Endothelial cell of umbilical vein (primary cell): ENCODE data around the gene BIRC3.
A peak's percentile ranks its signal among the peaks of the same experiment; 100 is the strongest.

Experiments
- EZH2 ChIP-seq: IDR thresholded peaks from 2 replicates; pipeline ENCODE4 v1.6.1; 2012; ENCODE audit warnings: borderline replicate concordance, low read depth, mild to moderate bottlenecking, moderate library complexity, low read length, inconsistent platforms; ENCODE audit not compliant: severe bottlenecking
- FOS ChIP-seq: IDR thresholded peaks from 2 replicates; pipeline ENCODE4 v1.6.1; 2011; ENCODE audit warnings: mild to moderate bottlenecking, low read length, moderate library complexity, borderline replicate concordance; ENCODE audit not compliant: insufficient read depth
- GATA2 ChIP-seq: IDR thresholded peaks from 2 replicates; pipeline ENCODE4 v1.7.0; 2011; ENCODE audit warnings: low read depth, mild to moderate bottlenecking, moderate library complexity, mixed read lengths, low read length; ENCODE audit not compliant: insufficient read length, insufficient read depth
- MYC ChIP-seq: IDR thresholded peaks from one replicate; pipeline ENCODE4 v1.6.1; 2011; ENCODE audit warnings: mild to moderate bottlenecking, low read depth, low read length
- POLR2A ChIP-seq: IDR thresholded peaks from 2 replicates; pipeline ENCODE4 v1.6.1; 2012; ENCODE audit warnings: low read depth, mild to moderate bottlenecking, control low read depth, low read length
- POLR2AphosphoS5 ChIP-seq: IDR thresholded peaks from 2 replicates; pipeline ENCODE4 v1.6.1; 2012; ENCODE audit warnings: low read depth, mild to moderate bottlenecking, control low read depth, low read length, moderate library complexity; ENCODE audit not compliant: insufficient read depth
- TF ChIP-seq, protein P1 (sequence below), 2 donors: IDR thresholded peaks; 1 replicate in 1 of 2; 2 replicates in 1 of 2; pipeline ENCODE4 v1.5.1; 2011; ENCODE audit warnings: low read length in 2 of 2, mild to moderate bottlenecking in 2 of 2, moderate library complexity in 2 of 2, control low read depth in 1 of 2, inconsistent platforms in 1 of 2, low read depth in 1 of 2; ENCODE audit not compliant: insufficient read depth in 1 of 2; ENCODE audit errors: extremely low read depth in 1 of 2

GRCh38 chr11:102317099-102317767 lies at the start of gene BIRC3:
- TF ChIP-seq, protein P1, sequence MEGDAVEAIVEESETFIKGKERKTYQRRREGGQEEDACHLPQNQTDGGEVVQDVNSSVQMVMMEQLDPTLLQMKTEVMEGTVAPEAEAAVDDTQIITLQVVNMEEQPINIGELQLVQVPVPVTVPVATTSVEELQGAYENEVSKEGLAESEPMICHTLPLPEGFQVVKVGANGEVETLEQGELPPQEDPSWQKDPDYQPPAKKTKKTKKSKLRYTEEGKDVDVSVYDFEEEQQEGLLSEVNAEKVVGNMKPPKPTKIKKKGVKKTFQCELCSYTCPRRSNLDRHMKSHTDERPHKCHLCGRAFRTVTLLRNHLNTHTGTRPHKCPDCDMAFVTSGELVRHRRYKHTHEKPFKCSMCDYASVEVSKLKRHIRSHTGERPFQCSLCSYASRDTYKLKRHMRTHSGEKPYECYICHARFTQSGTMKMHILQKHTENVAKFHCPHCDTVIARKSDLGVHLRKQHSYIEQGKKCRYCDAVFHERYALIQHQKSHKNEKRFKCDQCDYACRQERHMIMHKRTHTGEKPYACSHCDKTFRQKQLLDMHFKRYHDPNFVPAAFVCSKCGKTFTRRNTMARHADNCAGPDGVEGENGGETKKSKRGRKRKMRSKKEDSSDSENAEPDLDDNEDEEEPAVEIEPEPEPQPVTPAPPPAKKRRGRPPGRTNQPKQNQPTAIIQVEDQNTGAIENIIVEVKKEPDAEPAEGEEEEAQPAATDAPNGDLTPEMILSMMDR (IDR thresholded peaks at IDR 0.05; ENCODE audit: extremely low read depth in 1 of 2, insufficient read depth in 1 of 2, low read depth in 1 of 2, low read length in 2 of 2), result peak; percentile 7 to 24
- TF ChIP-seq EZH2 (no peak), MYC (no peak), POLR2A (no peak), POLR2AphosphoS5 (no peak), FOS (no peak), GATA2 (no peak)
